Mesendoderm (in vitro differentiated cells): ENCODE results near the gene HDAC8.

Experiments
- DNase-seq: peaks from one replicate; pipeline ENCODE4 v3.0.0; 2013
- H2AK5ac ChIP-seq: 2 replicates; pipeline ENCODE4 v1.6.1; 2013; ENCODE audit warnings: low read length, inconsistent platforms
- H2BK120ac ChIP-seq: 2 replicates; pipeline ENCODE4 v1.6.1; 2013; ENCODE audit warnings: low read depth, mild to moderate bottlenecking, low read length, moderate library complexity, mixed read lengths
- H2BK15ac ChIP-seq: replicated peaks from 2 replicates; pipeline ENCODE4 v1.6.1; 2013; ENCODE audit warnings: low read depth, mild to moderate bottlenecking, moderate library complexity
- H2BK5ac ChIP-seq: 2 replicates; pipeline ENCODE4 v1.6.1; 2013; ENCODE audit warnings: low read length, inconsistent platforms
- H3K18ac ChIP-seq: 2 replicates; pipeline ENCODE4 v1.6.1; 2013; ENCODE audit warnings: mild to moderate bottlenecking, low read length, mixed read lengths
- H3K23ac ChIP-seq: one replicate; pipeline ENCODE4 v1.6.1; 2013; ENCODE audit warnings: low read length
- H3K27ac ChIP-seq: 2 replicates; pipeline ENCODE4 v1.5.1; 2013; ENCODE audit warnings: low read depth, mild to moderate bottlenecking, inconsistent platforms, low read length, moderate library complexity
- H3K27me3 ChIP-seq: 2 replicates; pipeline ENCODE4 v1.6.1; 2013; ENCODE audit warnings: low read length, control low read depth, mild to moderate bottlenecking, inconsistent platforms; ENCODE audit not compliant: insufficient read depth, poor library complexity
- H3K36me3 ChIP-seq: 2 replicates; pipeline ENCODE4 v1.6.1; 2013; ENCODE audit warnings: low read length, inconsistent platforms; ENCODE audit not compliant: control insufficient read depth, insufficient read depth
- H3K4ac ChIP-seq: one replicate; pipeline ENCODE4 v1.6.1; 2013; ENCODE audit warnings: low read depth, mild to moderate bottlenecking, low read length, moderate library complexity
- H3K4me1 ChIP-seq: 2 replicates; pipeline ENCODE4 v1.6.1; 2013; ENCODE audit warnings: low read depth, low read length, inconsistent platforms; ENCODE audit not compliant: control insufficient read depth
- H3K4me2 ChIP-seq: 2 replicates; pipeline ENCODE4 v1.6.1; 2013; ENCODE audit warnings: low read length
- H3K4me3 ChIP-seq: 2 replicates; pipeline ENCODE4 v1.5.1; 2013; ENCODE audit warnings: mild to moderate bottlenecking, low read length
- H3K56ac ChIP-seq: one replicate; pipeline ENCODE4 v1.6.1; 2013; ENCODE audit warnings: low read length
- H3K79me1 ChIP-seq: 2 replicates; pipeline ENCODE4 v1.6.1; 2013; ENCODE audit warnings: low read length, inconsistent platforms
- H3K79me2 ChIP-seq: 2 replicates; pipeline ENCODE4 v1.6.1; 2013; ENCODE audit warnings: mild to moderate bottlenecking, low read length; ENCODE audit not compliant: control insufficient read depth, insufficient read depth
- H3K9ac ChIP-seq: 2 replicates; pipeline ENCODE4 v1.6.1; 2013; ENCODE audit warnings: low read length, inconsistent platforms
- H4K5ac ChIP-seq: one replicate; pipeline ENCODE4 v1.6.1; 2013; ENCODE audit warnings: low read length
- H4K8ac ChIP-seq: one replicate; pipeline ENCODE4 v1.6.1; 2013; ENCODE audit warnings: low read depth, mild to moderate bottlenecking, control low read depth, low read length, moderate library complexity
- WGBS: extraction: QIAGEN DNeasy Blood & Tissue Kit; methylation state at CpG from one replicate; pipeline ENCODE4 v1.1.7; 2013; ENCODE audit warnings: low lambda C conversion rate, missing lambda C conversion rate; ENCODE audit not compliant: insufficient coverage; ENCODE audit errors: extremely low coverage; 5-methylcytosine and 5-hydroxymethylcytosine counted together

HDAC8 gene

DNA sequence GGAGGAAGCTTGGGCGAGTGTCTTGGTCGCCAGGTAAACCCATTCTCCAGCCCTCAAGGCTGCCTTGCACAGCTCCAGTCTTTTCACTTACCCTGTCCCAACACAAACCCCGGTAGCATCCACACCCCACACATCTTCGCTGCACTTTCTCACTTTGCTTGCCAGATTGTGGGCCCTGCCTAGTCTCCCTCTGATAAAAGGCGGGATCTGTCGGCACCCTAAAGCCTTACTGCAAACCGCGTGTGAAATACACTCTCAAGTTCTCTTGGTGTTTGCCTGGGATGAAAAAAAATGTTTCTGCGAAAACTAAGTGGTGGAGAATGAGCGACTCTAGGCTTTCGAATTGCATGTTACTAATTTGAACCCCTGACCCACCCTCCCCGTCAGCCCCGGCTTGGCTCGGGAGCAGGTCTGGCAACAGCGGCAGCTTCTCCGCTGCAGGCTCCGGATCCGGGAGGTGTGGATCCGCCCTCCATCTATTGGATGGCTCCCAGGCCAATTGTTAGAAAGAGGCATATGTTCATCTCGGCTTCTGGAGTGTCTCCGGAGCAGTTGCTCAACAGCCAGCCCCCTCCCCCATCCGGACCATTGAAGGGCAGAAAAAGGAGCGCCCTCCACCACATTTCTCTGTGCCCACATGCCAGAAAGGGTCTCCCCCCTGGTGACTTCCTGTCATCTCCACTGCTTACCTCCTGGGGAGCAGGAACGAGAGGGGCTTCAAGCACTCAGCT lies 263.9 kb downstream of the HDAC8 start:
- H3K4me2 ChIP-seq: peak overlapping the region; percentile 80
- H3K18ac ChIP-seq: no peak overlapping the region
- peak overlapping the region; percentile 44 for H3K9ac ChIP-seq
- H2BK15ac ChIP-seq: no peak overlapping the region
- no peak overlapping the region for H2BK120ac ChIP-seq
- H3K36me3 ChIP-seq: no peaks in the 10 kb centered on the region
- H4K5ac ChIP-seq: no peak overlapping the region
- H3K4me1 ChIP-seq: no peaks in the 10 kb centered on the region
- no peak overlapping the region for H3K4ac ChIP-seq
- no peak overlapping the region for H3K23ac ChIP-seq
- DNase-seq: peak; percentile 88
- no peak overlapping the region for H3K4me3 ChIP-seq
- peaks cover 22% of the 10 kb centered on the region for H3K27me3 ChIP-seq
- no peak overlapping the region for H2AK5ac ChIP-seq
- peak overlapping the region; percentile 42 for H3K56ac ChIP-seq
- no peak overlapping the region for H2BK5ac ChIP-seq
- no peak overlapping the region for H3K27ac ChIP-seq
- no peaks in the 10 kb centered on the region for H3K79me1 ChIP-seq
- no peaks in the 10 kb centered on the region for H3K79me2 ChIP-seq
- WGBS: no CpG with 5 or more reads among the region's 24 CpGs
- no peak overlapping the region for H4K8ac ChIP-seq

DNA sequence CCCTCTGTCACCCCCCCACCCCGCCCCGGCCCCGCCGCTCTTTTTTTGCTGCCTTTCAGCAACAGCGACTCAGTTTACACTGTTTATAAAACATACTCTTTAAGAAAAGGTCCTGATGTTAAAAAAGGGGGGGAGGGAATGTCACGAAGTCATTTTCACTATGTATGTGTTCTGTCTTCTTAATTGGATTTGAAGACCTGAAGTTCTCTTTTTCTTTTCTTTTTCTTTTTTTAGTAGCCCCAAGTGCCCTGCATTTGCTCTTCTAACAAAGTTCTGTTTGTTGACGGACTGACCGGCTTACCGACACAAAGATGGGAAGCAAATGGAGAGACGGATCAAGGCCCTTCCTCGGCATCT lies 264.5 kb downstream of the HDAC8 start:
- H4K5ac ChIP-seq: no peak overlapping the region
- H3K4me3 ChIP-seq: no peak overlapping the region
- no peak overlapping the region for H3K56ac ChIP-seq
- H2BK120ac ChIP-seq: no peak overlapping the region
- H2AK5ac ChIP-seq: no peak overlapping the region
- WGBS: no CpG with 5 or more reads among the region's 11 CpGs
- no peak overlapping the region for H3K4ac ChIP-seq
- no peaks in the 10 kb centered on the region for H3K79me1 ChIP-seq
- H3K4me2 ChIP-seq: no peak overlapping the region
- H3K23ac ChIP-seq: no peak overlapping the region
- DNase-seq: no peak
- no peaks in the 10 kb centered on the region for H3K79me2 ChIP-seq
- no peaks in the 10 kb centered on the region for H3K4me1 ChIP-seq
- H3K36me3 ChIP-seq: no peaks in the 10 kb centered on the region
- no peak overlapping the region for H2BK5ac ChIP-seq
- H3K18ac ChIP-seq: no peak overlapping the region
- no peak overlapping the region for H3K27ac ChIP-seq
- H4K8ac ChIP-seq: no peak overlapping the region
- peaks cover 27% of the 10 kb centered on the region for H3K27me3 ChIP-seq
- H3K9ac ChIP-seq: no peak overlapping the region
- no peak overlapping the region for H2BK15ac ChIP-seq

DNA sequence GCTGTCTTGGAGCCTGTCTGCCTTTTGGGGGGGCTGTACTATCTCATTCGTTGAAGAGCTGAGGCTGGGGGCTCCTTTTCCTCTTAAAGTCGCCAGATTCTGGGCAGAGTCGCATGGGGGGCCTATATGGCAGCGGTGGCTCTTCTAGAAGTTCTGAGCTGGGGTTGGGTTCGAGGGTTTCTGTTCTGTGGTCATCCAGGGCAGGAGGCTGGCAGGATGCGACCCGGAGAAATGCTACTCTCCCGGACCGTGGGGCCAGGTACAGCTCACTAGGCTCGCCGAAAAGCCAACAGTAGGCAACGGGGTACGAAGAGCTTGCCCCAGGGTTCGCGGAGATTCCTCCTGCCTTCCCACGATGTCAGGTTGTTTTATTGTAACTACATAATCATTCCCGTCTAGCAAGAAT lies 265.0 kb downstream of the HDAC8 start:
- Histone ChIP-seq H2BK5ac (no peak overlapping the region), H2AK5ac (no peak overlapping the region), H3K18ac (no peak overlapping the region), H4K8ac (no peak overlapping the region), H3K4me2 (no peak overlapping the region), H3K79me1 (no peaks in the 10 kb centered on the region), H3K27ac (no peak overlapping the region), H3K27me3 (peaks cover 27% of the 10 kb centered on the region), H2BK15ac (no peak overlapping the region), H3K23ac (no peak overlapping the region), H2BK120ac (no peak overlapping the region), H3K4me3 (no peak overlapping the region), H3K56ac (no peak overlapping the region), H3K4ac (no peak overlapping the region), H4K5ac (no peak overlapping the region), H3K9ac (no peak overlapping the region), H3K79me2 (no peaks in the 10 kb centered on the region), H3K36me3 (no peaks in the 10 kb centered on the region), H3K4me1 (no peaks in the 10 kb centered on the region)
- peak; percentile 2 for DNase-seq
- WGBS: no CpG with 5 or more reads among the region's 17 CpGs

DNA sequence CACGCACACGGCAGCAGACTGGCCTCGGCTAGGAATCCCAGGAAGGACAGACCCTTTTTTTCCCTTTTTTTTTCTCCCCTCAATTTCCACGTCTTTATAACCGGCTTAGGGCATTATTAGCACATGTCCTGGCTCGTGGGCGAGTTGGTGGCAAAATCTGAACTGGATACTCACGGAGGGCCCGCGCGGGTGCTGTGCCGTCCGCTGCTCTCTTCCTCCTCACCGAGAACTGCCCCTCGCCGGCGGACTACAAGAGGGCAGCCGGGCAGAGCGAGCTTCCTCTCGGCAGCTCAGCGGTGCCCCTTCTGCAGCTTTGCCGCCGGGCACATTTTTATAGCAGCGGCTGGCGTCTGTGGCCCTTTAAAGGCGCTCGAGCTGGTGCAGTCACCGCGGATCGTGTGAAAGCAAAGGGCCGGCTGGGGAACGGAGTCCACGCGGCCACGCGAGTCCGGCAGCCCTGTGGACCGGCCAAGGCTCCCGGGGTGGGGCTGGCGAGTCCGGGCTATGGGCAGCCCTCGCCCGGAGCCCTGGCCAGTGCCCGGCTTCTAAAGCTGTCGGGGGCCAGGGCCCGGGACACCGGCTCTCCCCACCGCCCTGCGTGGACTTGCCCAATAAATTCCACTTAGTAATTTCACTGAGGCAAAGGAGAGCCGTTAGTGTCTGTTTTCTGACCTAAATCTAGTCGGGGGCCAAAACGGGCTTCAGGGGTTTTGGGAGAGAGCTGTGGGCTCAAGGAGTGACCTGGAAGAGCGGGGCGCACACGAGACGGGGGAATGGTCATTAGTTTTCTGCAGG lies 265.6 kb downstream of the HDAC8 start:
- Histone ChIP-seq H3K4me3 (no peak overlapping the region), H3K23ac (no peak overlapping the region), H4K8ac (no peak overlapping the region), H2BK15ac (no peak overlapping the region), H4K5ac (no peak overlapping the region), H2AK5ac (no peak overlapping the region), H2BK5ac (no peak overlapping the region), H2BK120ac (no peak overlapping the region), H3K36me3 (no peaks in the 10 kb centered on the region), H3K79me2 (no peaks in the 10 kb centered on the region), H3K18ac (peak overlapping the region; percentile 65), H3K4me2 (peak overlapping the region; percentile 36), H3K79me1 (no peaks in the 10 kb centered on the region), H3K56ac (no peak overlapping the region), H3K4me1 (no peaks in the 10 kb centered on the region), H3K9ac (no peak overlapping the region), H3K27ac (no peak overlapping the region), H3K4ac (no peak overlapping the region), H3K27me3 (peaks cover 27% of the 10 kb centered on the region)
- WGBS: no CpG with 5 or more reads among the region's 56 CpGs
- peak; percentile 80 for DNase-seq

DNA sequence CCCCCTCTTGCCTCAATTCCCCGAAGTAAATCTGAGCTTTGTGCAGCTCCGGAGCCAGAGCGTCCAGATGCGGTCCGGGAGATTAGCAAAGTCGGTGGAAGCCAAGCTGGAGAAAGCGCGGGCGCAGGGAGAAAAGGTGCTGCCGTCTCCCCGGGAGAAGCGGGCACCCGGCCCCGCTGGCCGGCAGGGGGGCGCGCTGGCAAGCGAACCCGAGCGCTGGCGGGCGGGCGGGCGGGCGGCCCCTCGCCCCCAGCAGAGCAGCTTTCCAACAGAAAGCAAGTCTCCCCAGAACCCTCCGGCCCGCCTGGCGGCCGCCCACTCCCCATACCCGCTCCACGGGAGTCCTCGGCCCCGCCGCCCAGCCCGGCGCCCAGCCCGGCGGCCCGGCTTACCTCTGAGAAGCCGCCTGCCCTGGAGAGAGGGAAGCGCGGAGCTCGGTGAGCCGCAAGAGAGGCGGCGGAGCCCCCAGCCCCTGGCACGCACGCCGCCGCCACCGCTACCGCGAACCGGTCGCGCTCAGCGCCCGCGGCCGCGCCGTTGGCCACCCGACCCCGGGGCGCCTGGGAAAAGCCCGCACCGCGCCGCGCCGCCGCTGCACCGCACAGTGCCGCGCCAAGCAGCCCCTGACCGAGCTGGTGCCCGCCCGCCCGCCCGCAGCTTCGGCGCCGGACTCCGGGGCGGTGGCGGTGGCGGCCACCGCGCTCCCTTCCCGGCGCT lies 266.4 kb downstream of the HDAC8 start:
- Histone ChIP-seq H3K9ac (peak overlapping the region; percentile 16), H2BK5ac (no peak overlapping the region), H2BK15ac (no peak overlapping the region), H4K5ac (no peak overlapping the region), H3K23ac (no peak overlapping the region), H3K4me3 (no peak overlapping the region), H4K8ac (no peak overlapping the region), H3K79me2 (no peaks in the 10 kb centered on the region), H3K18ac (peak overlapping the region; percentile 65), H3K4me1 (no peaks in the 10 kb centered on the region), H3K4ac (no peak overlapping the region), H3K27ac (no peak overlapping the region), H2BK120ac (no peak overlapping the region), H3K36me3 (no peaks in the 10 kb centered on the region), H3K56ac (peak overlapping the region; percentile 34), H3K79me1 (no peaks in the 10 kb centered on the region), H3K4me2 (peak overlapping the region; percentile 42), H2AK5ac (no peak overlapping the region), H3K27me3 (peaks cover 27% of the 10 kb centered on the region)
- WGBS: no CpG with 5 or more reads among the region's 92 CpGs
- peak; percentile 8 for DNase-seq
